GM21825 (cell line): Measurements from ENCODE around the gene DOLK.

Experiments
- ATAC-seq: cut with Tn5 transposase; IDR thresholded peaks from one replicate; pipeline ENCODE4 v1.9.1; 2021; ENCODE audit warnings: mild to moderate bottlenecking, moderate library complexity; ENCODE audit not compliant: unreplicated experiment

DOLK gene

DNA sequence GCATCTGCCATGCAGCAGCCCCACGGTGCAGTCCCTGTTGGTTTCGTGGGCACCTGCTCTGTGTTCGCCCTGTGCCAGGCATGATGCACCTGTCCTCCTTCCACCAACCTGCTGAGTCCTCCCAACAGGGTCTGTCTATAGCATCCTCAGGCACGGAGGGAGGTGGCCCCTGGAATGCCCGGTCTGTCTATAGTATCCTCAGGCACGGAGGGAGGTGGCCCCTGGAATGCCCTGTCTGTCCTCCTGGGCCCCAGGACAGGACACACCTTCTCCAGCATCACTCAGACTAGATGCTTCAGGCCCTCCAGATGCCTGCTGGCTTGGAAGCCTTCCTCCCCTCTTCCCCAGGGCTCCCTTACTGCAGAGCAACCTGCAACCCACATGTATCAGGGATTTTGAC, 36.5 kb downstream of the DOLK start:
- no peak for ATAC-seq

DNA sequence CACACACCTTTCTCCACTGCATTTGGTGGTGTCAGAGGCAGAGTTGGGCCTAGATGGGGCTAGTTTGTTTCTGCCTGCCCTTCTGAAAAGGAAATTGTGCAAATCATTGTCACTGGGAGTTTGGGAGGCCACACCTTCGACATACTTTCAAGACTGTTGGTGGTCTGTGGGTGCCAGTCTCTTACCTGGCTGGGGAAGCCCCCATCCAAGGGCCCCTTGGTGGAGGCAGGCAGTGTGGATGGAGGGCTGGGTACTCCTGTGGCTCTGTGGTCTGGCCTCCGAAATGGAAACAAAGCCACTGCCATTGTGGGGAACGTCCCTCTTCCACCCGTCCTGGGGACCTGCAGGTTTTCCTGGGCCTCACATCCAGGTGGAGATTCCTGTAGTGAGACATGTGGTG, 37.5 kb downstream of the DOLK start:
- ATAC-seq = no peak

DNA sequence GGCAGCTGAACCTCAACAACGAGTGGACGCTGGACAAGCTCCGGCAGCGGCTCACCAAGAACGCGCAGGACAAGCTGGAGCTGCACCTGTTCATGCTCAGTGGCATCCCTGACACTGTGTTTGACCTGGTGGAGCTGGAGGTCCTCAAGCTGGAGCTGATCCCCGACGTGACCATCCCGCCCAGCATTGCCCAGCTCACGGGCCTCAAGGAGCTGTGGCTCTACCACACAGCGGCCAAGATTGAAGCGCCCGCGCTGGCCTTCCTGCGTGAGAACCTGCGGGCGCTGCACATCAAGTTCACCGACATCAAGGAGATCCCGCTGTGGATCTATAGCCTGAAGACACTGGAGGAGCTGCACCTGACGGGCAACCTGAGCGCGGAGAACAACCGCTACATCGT, 39.0 kb downstream of the DOLK start:
- no peak for ATAC-seq

DNA sequence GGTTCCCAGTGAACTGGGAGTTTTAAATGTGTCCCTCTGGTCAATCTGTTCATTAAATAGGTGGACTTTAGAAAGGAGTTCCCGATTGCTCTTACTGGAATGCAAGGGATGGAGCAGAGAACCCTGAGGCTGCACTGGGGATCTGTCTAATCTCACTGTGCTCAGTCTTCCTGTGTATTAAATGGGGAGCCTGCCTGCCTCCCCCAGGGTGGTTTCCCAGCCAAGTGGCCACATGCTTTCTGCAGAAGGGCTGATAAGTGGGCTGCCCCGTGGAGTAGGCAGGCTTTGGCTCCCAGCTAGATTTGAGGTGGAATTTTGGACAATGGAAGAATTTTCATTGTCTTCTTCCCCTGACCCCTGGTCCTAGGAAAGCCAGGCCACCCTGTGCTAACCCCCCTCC, 40.7 kb downstream of the DOLK start:
- no peak for ATAC-seq

DNA sequence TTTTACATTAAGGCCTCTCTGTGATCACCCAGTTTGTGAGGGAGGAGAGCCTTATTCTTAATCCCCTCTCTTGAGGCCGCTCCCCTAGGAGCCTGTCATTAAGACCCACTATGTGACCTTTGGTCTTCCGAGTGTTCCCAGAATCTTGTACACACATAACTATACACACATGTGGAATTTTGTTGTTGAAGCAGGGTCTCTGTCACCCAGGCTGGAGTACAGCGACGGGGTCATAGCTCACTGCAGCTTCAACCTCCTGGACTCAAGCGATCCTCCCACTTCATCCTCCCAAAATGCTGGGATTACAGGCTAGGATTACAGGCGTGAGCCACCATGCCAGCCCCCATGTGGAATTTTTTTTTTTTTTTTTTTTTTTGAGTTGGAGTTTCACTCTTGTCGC, 41.4 kb downstream of the DOLK start:
- ATAC-seq = no peak

DNA sequence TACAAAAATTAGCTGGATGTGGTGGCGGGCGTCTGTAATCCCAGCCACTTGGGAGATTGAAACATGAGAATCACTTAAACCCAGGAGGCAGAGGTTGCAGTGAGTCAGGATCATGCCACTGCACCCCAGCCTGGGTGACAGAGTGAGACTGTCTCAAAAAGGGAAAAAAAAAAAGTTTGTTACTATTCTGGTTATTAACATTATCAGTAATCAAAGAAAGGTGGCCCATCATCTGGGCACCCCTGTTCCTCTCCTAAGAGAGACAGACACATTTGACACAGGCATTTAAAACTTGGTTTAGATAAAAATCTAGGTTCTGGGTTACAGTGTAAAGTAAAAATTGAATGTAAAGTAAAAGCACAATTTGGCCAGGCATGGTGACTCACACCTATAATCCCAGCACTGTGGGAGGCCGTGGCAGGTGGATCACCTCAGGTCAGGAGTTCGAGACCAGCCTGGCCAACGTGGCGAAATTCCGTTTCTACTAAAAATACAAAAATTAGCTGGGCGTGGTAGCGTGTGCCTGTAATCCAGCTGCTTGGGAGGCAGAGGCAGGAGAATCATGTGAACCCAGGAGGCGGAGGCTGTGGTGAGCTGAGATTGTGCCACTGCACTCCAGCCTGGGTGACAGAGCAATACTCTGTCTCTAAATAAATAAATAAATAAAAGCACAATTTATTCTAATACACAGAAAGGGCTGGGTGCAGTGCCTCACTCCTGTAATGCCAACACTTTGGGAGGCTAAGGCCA, 43.4 kb downstream of the DOLK start:
- ATAC-seq = no peak

DNA sequence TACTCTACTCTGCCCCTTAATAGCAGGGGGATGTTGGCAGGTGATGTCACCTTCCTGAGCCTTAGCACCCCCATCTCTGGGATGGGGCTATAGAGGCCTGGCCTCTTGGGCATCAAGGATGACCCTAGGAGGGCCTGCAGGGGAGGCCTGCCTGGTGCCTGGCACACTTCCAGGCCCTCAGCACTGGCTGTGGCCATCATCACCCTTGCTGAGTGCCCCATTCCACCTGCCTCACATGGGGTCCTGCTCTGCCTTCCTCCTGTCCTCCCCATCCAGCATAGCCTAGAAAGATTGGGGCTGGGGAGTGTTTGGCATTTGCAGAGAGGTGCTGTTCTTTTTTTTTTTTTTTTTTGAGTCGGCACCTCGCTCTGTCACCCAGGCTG, 44.3 kb downstream of the DOLK start:
- ATAC-seq = no peak

DNA sequence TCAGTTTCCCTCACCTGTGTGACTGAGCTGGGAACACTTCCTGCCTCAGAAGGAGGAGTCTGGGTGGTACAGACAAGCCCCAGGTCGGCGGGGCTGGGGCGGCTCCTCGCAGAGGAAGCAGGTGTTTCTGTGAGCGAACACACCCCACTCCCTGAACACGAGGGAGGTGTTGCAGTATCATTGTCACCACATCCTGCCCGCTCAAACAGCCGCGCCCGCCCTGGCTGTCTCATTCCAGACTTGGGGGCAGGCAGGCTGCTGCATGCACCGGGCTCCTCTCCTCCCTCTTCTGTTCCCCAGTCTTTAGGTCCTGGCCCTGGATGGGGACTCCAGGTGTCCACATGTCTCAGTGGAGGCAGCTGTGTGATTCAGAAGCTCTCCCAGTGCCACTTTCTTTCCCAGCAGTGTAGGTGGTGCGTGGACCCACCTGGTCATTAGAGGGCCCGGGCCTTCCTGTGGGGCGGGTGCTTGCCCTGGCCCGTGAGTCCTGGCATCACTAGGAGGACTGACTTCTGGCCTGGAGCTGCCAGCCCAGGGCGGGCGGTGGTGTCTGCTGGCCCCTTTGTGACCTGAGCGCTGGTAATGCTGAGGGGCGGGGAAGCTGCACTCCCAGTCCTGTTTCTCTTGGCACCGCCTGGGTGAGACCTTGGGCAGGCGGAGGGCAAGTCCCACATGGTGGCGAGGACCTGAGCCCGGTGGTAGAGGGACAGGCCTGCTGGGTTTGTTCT, 44.9 kb downstream of the DOLK start:
- ATAC-seq = peak; percentile 79

DNA sequence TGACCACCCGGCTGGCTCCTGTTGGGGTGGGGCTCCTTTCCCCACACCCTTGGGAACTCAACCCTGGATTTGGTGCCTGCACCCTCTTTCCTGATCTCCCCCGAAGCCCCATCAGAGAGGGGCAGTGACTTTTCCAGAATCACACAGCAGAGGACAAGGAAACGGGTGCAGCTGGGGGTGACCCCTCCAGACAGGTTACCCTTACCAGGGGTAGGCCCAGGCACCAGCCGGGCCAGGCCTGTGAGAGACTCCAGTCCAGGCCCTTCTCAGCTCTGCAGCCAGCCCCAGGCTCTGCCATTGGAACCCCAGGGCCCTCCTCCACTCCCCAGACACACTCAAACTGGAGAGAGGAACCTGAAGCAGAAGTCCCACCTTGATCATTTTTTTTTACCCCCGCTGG, 45.6 kb downstream of the DOLK start:
- ATAC-seq = no peak

DNA sequence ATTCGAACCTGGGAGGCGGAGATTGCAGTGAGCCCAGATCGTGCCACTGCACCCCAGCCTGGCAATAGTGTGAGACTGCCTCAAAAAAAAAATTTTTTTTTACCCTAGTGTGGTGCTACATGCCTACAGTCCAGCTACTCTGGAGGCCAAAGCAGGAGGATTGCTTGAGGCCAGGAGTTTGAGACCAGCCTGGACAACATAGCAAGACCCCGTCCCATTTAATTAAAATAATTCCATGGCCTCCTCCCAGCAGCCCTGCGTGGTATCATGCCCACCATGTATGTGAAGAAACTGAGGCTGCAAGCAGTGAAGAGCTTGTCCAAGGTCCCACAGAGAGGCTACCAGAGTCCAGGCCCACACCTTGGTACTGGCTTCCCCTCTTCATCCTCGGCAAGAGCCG, 46.0 kb downstream of the DOLK start:
- ATAC-seq = no peak

DNA sequence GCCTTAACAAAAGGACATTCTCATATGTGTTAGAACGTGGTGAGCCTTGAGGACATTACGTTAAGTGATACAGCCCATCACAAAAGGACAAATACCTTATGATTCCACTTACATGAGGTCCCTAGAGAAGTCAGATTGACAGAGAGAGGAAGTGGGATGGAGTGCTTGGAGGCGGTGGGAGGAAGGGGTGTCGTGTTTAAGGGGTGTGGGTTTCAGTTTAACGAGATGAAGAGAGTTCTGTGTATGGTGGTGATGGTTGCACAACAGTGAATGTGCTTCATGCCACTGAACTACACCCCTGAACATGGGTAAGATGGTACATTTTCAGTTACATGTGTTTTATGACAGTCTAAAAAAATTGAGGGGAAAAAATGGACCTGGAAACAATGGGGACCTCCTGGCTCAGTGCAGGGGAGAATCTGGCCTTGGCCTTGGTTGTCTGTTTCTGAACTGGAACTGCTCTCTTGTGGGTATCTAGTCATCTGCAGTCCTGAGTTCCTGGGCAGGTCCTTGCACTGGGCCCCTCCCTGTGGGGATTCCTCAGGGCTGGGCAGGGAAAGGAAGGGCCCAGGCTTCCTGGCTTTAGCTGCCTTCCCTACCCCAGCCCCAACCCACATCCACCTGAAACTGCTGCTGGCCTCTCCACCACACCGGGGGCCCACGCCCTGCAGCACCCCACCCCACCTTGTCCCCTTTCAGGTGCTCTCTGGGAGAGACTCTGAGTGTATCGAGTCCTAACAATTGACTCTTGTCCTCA, 47.7 kb downstream of the DOLK start:
- no peak for ATAC-seq

DNA sequence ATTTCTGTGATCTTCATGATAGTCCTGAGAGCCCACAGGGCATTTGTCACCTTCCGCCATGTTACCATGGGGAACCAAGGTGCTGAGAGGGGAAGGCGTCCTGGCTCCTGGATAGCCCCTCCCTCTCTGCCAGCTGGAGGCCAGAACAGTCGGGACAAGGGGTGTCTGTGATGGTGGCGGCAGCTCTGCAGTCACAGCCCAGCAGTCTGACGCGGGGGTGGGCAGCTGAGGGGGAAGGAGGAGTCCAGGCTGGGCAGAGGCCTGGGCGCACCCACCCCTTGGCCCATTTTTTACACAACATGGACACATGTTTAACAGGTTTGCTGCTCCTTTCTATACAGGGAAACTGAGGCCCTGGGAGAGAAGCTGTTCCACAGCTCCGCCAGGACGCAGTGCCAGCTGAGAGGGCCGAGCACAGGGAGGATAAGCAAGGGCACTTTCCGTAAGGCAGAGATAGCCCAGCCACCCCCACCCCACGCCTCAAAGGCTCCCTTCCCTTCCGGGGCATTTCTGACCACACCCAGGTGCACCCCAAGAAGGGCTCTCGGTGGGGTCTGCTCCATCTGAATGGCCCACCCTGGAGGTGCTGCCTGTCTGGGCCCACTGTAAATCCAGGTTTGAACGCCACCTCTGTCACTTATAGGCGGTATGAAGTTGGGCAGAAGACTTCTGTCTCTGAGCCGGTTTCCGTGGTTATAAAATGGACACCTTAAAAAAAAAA, 48.4 kb downstream of the DOLK start:
- ATAC-seq = no peak

DNA sequence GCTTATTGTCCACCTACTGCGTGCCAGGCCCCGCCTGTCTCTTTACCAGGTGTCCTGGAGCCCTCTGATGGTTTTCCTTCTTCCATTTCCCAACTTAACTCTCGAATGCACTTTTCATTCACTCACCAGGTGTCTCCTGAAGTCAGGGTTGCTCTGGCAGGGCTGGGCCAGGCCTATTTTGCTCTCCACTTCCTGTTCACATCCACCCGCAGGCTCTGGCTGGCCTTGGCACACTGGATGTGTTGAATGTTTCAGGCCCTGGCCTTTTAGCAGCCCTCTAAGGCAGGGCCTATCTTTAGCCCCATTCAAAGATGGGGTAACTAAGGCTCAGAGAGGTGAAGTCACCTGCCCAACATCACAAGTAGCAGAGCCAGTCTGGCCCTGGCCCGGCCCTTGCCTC, 49.0 kb downstream of the DOLK start:
- no peak for ATAC-seq

DNA sequence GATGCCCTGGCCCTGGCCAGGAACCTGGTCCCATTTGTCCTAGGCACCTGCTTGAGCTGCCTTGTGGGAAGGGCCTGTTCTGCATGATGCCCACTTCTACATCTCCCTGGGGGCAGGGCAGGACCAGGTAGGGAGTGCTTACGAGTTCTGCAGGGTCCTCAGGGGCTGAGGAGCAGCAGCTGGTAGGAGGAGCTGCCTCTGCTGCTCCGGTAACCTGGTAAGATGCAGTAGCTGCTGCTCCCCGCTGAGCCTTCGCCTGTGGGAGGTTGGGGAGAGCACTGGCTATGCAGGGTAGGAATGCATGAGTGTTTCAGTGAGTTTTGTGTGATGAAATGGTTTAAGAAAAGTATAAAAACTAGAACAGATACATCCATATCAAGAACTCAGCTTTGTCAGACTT, 51.8 kb downstream of the DOLK start:
- no peak for ATAC-seq
